ENCODE results near the gene CBFB. TPM values are rescaled to one million over a fixed set of nuclear protein-coding genes. Genes with fewer than 3 reads are reported as not detected.

CBFB gene
- total and polyA plus RNA-seq, 2 experiments from 2014 or later, result 26.1 to 26.9 TPM

GRCh38 chr16:67128417-67128816 lies 99.5 kb downstream of the CBFB start:
- H3K79me2 ChIP-seq (replicated peaks; ENCODE audit: insufficient read depth), result no peaks in the 10 kb centered on the region
- Mint-ChIP-seq H3K4me1 (no peaks in the 10 kb centered on the region), H3K36me3 (ENCODE audit: low read depth) (peaks cover 26% of the 10 kb centered on the region), H3K27ac (no peak overlapping the region; the same call in 1 of the 2 replicates), H3K9me3 (no peaks in the 10 kb centered on the region; the same call in 2 of the 3 replicates), H3K27me3 (ENCODE audit: insufficient read depth, low read depth, poor library complexity) (peaks cover 3% of the 10 kb centered on the region), H3K4me3 (no peak overlapping the region)
- H3K4me1 ChIP-seq (ENCODE audit: insufficient read depth), result no peaks in the 10 kb centered on the region
- H3K27ac ChIP-seq (ENCODE audit: low read depth), result no peak overlapping the region
- no peak overlapping the region for H3K4me2 ChIP-seq
- peaks cover 14% of the 10 kb centered on the region; the same call in 1 of the 2 replicates for H3K36me3 ChIP-seq (ENCODE audit: insufficient read depth)
- DNase-seq (ENCODE audit: low spot score), result no peak
- no peaks in the 10 kb centered on the region for H3F3A ChIP-seq (replicated peaks; ENCODE audit: low read depth)
- H2AFZ ChIP-seq, result no peak overlapping the region
- H4K20me1 ChIP-seq (replicated peaks; ENCODE audit: insufficient read depth), result no peaks in the 10 kb centered on the region; the same call in 1 of the 2 replicates
- H3K9me2 ChIP-seq (ENCODE audit: insufficient read depth), result no peaks in the 10 kb centered on the region
- H3K4me3 ChIP-seq, result no peak overlapping the region
- ATAC-seq, result no peak
- no peak for TF ChIP-seq CREB1 (CRISPR knock-in tag; IDR thresholded peaks at IDR 0.05; ENCODE audit: low read depth)
- no peak for TF ChIP-seq ZNF114 (CRISPR knock-in tag; IDR thresholded peaks at IDR 0.05)
- no peak for TF ChIP-seq STAT1 (IDR thresholded peaks at IDR 0.05; ENCODE audit: unreplicated experiment)
- no peak for TF ChIP-seq EZH2phosphoT487 (IDR thresholded peaks at IDR 0.05; ENCODE audit: unreplicated experiment)
- TF ChIP-seq JUNB (IDR thresholded peaks at IDR 0.05; ENCODE audit: unreplicated experiment), result no peak
- H3K27me3 ChIP-seq (ENCODE audit: insufficient read depth), result no peaks in the 10 kb centered on the region

GRCh38 chr16:67128887-67129286 lies 99.9 kb downstream of the CBFB start:
- H3K27ac ChIP-seq (ENCODE audit: low read depth), result no peak overlapping the region
- Mint-ChIP-seq H3K9me3 (no peaks in the 10 kb centered on the region), H3K4me3 (no peak overlapping the region), H3K36me3 (ENCODE audit: low read depth) (peaks cover 23% of the 10 kb centered on the region), H3K27ac (no peak overlapping the region; the same call in 1 of the 2 replicates), H3K27me3 (ENCODE audit: insufficient read depth, low read depth, poor library complexity) (peaks cover 3% of the 10 kb centered on the region), H3K4me1 (no peaks in the 10 kb centered on the region)
- H3K36me3 ChIP-seq (ENCODE audit: insufficient read depth), result peaks cover 14% of the 10 kb centered on the region; the same call in 1 of the 2 replicates
- DNase-seq (ENCODE audit: low spot score) (no peak), ATAC-seq (no peak)
- H3K4me3 ChIP-seq, result no peak overlapping the region
- no peak overlapping the region for H2AFZ ChIP-seq
- no peaks in the 10 kb centered on the region for H3K9me2 ChIP-seq (ENCODE audit: insufficient read depth)
- no peaks in the 10 kb centered on the region; the same call in 1 of the 2 replicates for H4K20me1 ChIP-seq (replicated peaks; ENCODE audit: insufficient read depth)
- no peaks in the 10 kb centered on the region for H3F3A ChIP-seq (replicated peaks; ENCODE audit: low read depth)
- H3K4me2 ChIP-seq, result no peak overlapping the region
- H3K4me1 ChIP-seq (ENCODE audit: insufficient read depth), result no peaks in the 10 kb centered on the region
- no peaks in the 10 kb centered on the region for H3K27me3 ChIP-seq (ENCODE audit: insufficient read depth)
- no peaks in the 10 kb centered on the region for H3K79me2 ChIP-seq (replicated peaks; ENCODE audit: insufficient read depth)
- no peak for TF ChIP-seq ETS1 (IDR thresholded peaks at IDR 0.05)
- TF ChIP-seq EZH2 (IDR thresholded peaks at IDR 0.05; ENCODE audit: low read depth, unreplicated experiment), result no peak
- TF ChIP-seq REST (IDR thresholded peaks at IDR 0.05; ENCODE audit: unreplicated experiment), result no peak
- TF ChIP-seq POLR2AphosphoS5 (IDR thresholded peaks at IDR 0.05; ENCODE audit: low read depth), result no peak
- TF ChIP-seq STAT1 (IDR thresholded peaks at IDR 0.05; ENCODE audit: unreplicated experiment), result no peak
- no peak for TF ChIP-seq NANOG (IDR thresholded peaks at IDR 0.05; ENCODE audit: borderline replicate concordance)
- no peak for TF ChIP-seq CTCF (conservative IDR thresholded peaks at IDR 0.05; ENCODE audit: low read depth in 2 of 2)
- no peak for TF ChIP-seq ZNF114 (CRISPR knock-in tag; IDR thresholded peaks at IDR 0.05)

Data from GM23338 (cell line).